A673 (cell line): Measurements from ENCODE around the gene SERGEF. TPM values are rescaled to one million over a fixed set of nuclear protein-coding genes. Genes with fewer than 3 reads are reported as not detected.

Source experiments
- BruUV-seq: library from RNA; stranded (reverse); fragments of 400-500 nt; replicated peaks from 2 replicates; lab custom pipeline; 2021; lab: Mats Ljungman, UMichigan
- CTCF ChIA-PET: fragments of 300-600 bp; sonication (Branson Sonifier 250); formaldehyde crosslinking; loops from one replicate; lab custom pipeline; 2022; ENCODE audit warnings: antibody characterized with exemption; lab: Charles Lee
- POLR2A ChIA-PET: fragments of 300-600 bp; sonication (Branson Sonifier 250); formaldehyde crosslinking; loops from one replicate; lab custom pipeline; 2022; ENCODE audit warnings: antibody characterized with exemption; ENCODE audit not compliant: low non-redundant PET; lab: Charles Lee
- DNase-seq: peaks from one replicate; pipeline ENCODE4 v3.0.0-alpha.2; 2015; ENCODE audit warnings: low spot score
- H3K27ac ChIP-seq: fragments of 200-600 bp; sonication (generic); 2 replicates; pipeline ENCODE4 v1.5.1; 2016; ENCODE audit warnings: mixed run types, low read depth, mild to moderate bottlenecking, mixed read lengths, antibody characterized with exemption, low read length; ENCODE audit not compliant: poor library complexity, severe bottlenecking
- H3K27me3 ChIP-seq: fragments of 200-600 bp; sonication (generic); replicated peaks from 2 replicates; pipeline ENCODE4 v1.6.1; 2017; ENCODE audit warnings: mixed run types, low read depth, mild to moderate bottlenecking, mixed read lengths, antibody characterized with exemption, low read length; ENCODE audit not compliant: insufficient read depth, poor library complexity
- H3K36me3 ChIP-seq: fragments of 200-600 bp; sonication (generic); 2 replicates; pipeline ENCODE4 v1.6.1; 2016; ENCODE audit warnings: mixed run types, mild to moderate bottlenecking, mixed read lengths, antibody characterized with exemption, low read length; ENCODE audit not compliant: insufficient read depth, poor library complexity, severe bottlenecking
- H3K4me1 ChIP-seq: fragments of 200-600 bp; sonication (generic); 2 replicates; pipeline ENCODE4 v1.6.1; 2017; ENCODE audit warnings: mixed run types, mild to moderate bottlenecking, mixed read lengths, antibody characterized with exemption, low read length; ENCODE audit not compliant: insufficient read depth, poor library complexity, severe bottlenecking
- H3K4me3 ChIP-seq: fragments of 200-600 bp; sonication (generic); 2 replicates; pipeline ENCODE4 v1.5.1; 2016; ENCODE audit warnings: low read depth, mixed run types, mild to moderate bottlenecking, mixed read lengths, low read length; ENCODE audit not compliant: poor library complexity, severe bottlenecking
- H3K9me3 ChIP-seq: fragments of 200-600 bp; sonication (generic); 2 replicates; pipeline ENCODE4 v1.6.1; 2016; ENCODE audit warnings: mixed run types, low read depth, mild to moderate bottlenecking, mixed read lengths, antibody characterized with exemption, low read length; ENCODE audit not compliant: poor library complexity, severe bottlenecking
- CTCF ChIP-seq: fragments of 300-800, 200-600 bp; sonication (generic); conservative IDR thresholded peaks from 2 replicates; pipeline ENCODE4 v1.5.1; 2017; ENCODE audit warnings: low read depth, mild to moderate bottlenecking, antibody characterized with exemption, low read length, moderate library complexity, mixed read lengths
- EZH2 ChIP-seq: fragments of 200-600 bp; sonication (generic); IDR thresholded peaks from 2 replicates; pipeline ENCODE4 v1.6.1; 2017; ENCODE audit warnings: borderline replicate concordance, low read depth, mild to moderate bottlenecking, mixed read lengths, antibody characterized with exemption, low read length; ENCODE audit not compliant: poor library complexity, severe bottlenecking
- intact Hi-C: fragments of 100-400 bp; cut with micrococcal nuclease; formaldehyde crosslinking; loops from one replicate; pipeline ENCODE4 v1.10.0; 2022; ENCODE audit not compliant: unreplicated experiment
- total RNA-seq: library from RNA; stranded (reverse); gene quantifications from 2 replicates; pipeline ENCODE4 v1.2.3, GENCODE V29; 2021

Gene SERGEF
- total RNA-seq, 1 experiment from 2014 or later, result 15.2 TPM

- Histone ChIP-seq H3K27me3 (peaks cover 14% of the 10 kb centered on the region), H3K9me3 (no peaks in the 10 kb centered on the region), H3K36me3 (no peaks in the 10 kb centered on the region), H3K4me3 (peak overlapping the region; percentile 64), H3K4me1 (no peaks in the 10 kb centered on the region), H3K27ac (no peak overlapping the region)
- intact Hi-C loops, result no loop called here
- no peak for DNase-seq
- POLR2A ChIA-PET, result no interaction called here
- no peak for TF ChIP-seq EZH2
- TF ChIP-seq CTCF, result no peak
- CTCF ChIA-PET, result no interaction called here
- no TSS peak for BruUV-seq
These were observed 1.1 kb upstream of the SERGEF start for GRCh38 chr11:18013790-18014507.

- CTCF ChIA-PET, result no interaction called here
- Histone ChIP-seq H3K9me3 (no peaks in the 10 kb centered on the region), H3K4me1 (no peaks in the 10 kb centered on the region), H3K36me3 (no peaks in the 10 kb centered on the region), H3K4me3 (peak overlapping the region; percentile 64), H3K27ac (no peak overlapping the region), H3K27me3 (peaks cover 14% of the 10 kb centered on the region)
- TF ChIP-seq EZH2 (no peak), CTCF (no peak)
- intact Hi-C loops, result no loop called here
- peak; percentile 8 for DNase-seq
- POLR2A ChIA-PET, result no interaction called here
- BruUV-seq, result no TSS peak
These were observed 533 bp downstream of the SERGEF start for GRCh38 chr11:18012122-18012905.

- POLR2A ChIA-PET, result no interaction called here
- CTCF ChIA-PET, result no interaction called here
- no peaks in the 10 kb centered on the region for H3K36me3 ChIP-seq
- no TSS peak for BruUV-seq
- peak overlapping the region; percentile 64 for H3K4me3 ChIP-seq
- no peaks in the 10 kb centered on the region for H3K4me1 ChIP-seq
- intact Hi-C loops, result no loop called here
- no peak for DNase-seq
- peaks cover 14% of the 10 kb centered on the region for H3K27me3 ChIP-seq
- no peak overlapping the region for H3K27ac ChIP-seq
- TF ChIP-seq CTCF, result no peak
- no peak for TF ChIP-seq EZH2
- H3K9me3 ChIP-seq, result no peaks in the 10 kb centered on the region
These were observed 1.2 kb downstream of the SERGEF start for GRCh38 chr11:18011633-18012032.
